Loucy (cell line): ENCODE results near the gene MYBL2.

Experiments used
- EZH2phosphoT487 ChIP-seq: fragments of 200-600 bp; IDR thresholded peaks from 2 replicates; pipeline ENCODE4 v1.6.1; 2018; ENCODE audit warnings: antibody characterized with exemption, mild to moderate bottlenecking, moderate library complexity, borderline replicate concordance
- TF ChIP-seq, protein P1 (sequence below): fragments of 200-600 bp; sonication (generic); conservative IDR thresholded peaks from 2 replicates; pipeline ENCODE4 v1.5.1; 2014; ENCODE audit warnings: mild to moderate bottlenecking, antibody characterized with exemption, low read length

GRCh38 chr20:43702502-43702901 is 35.6 kb downstream of the MYBL2 start:
- TF ChIP-seq, protein P1, sequence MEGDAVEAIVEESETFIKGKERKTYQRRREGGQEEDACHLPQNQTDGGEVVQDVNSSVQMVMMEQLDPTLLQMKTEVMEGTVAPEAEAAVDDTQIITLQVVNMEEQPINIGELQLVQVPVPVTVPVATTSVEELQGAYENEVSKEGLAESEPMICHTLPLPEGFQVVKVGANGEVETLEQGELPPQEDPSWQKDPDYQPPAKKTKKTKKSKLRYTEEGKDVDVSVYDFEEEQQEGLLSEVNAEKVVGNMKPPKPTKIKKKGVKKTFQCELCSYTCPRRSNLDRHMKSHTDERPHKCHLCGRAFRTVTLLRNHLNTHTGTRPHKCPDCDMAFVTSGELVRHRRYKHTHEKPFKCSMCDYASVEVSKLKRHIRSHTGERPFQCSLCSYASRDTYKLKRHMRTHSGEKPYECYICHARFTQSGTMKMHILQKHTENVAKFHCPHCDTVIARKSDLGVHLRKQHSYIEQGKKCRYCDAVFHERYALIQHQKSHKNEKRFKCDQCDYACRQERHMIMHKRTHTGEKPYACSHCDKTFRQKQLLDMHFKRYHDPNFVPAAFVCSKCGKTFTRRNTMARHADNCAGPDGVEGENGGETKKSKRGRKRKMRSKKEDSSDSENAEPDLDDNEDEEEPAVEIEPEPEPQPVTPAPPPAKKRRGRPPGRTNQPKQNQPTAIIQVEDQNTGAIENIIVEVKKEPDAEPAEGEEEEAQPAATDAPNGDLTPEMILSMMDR: no peak
- TF ChIP-seq EZH2phosphoT487: no peak
